Measurements from ENCODE around the gene SYNRG. TPM values are rescaled to one million over a fixed set of nuclear protein-coding genes. Genes with fewer than 3 reads are reported as not detected.

The SYNRG gene
- total and polyA plus RNA-seq, 2 of the 13 experiments (the other 11 are each of a cell fraction or from before 2014, with no cell fraction given) = 7.3 to 8.7 TPM

DNA sequence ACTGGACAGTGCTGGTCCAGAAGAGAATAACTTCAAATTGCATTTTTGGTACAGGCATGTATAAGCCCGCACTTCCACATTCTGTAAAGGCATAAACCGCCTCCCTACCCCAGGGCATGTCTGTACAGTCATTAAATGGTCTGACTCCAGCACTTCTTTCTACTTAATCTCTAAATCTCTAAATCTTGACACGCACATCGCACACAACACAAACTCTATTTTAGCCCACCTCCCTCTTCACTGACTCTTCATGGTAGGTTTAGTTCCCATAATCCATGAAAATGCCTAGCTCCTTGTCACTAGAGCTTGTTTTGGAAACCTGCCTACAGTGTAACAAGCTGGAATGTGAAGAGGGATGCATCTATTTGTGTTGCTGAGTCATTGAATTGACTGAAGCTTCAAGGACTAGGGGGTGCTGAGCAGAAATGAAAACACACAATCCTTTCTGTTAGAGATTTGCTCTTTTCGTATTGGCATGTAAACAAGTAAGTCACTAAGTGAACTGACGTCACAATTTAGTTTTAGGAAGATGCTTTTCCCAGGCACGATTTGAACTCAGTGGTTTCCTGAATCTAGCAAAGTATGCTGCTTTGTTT, 121.1 kb downstream of the SYNRG start (continued):
- TF ChIP-seq ZNF225 (CRISPR knock-in tag; IDR thresholded peaks at IDR 0.05) (no peak), HNF4A (CRISPR knock-in tag; IDR thresholded peaks at IDR 0.05) (no peak), BHLHE40 (IDR thresholded peaks at IDR 0.05; ENCODE audit: low read length) (no peak), ZNF451 (CRISPR knock-in tag; IDR thresholded peaks at IDR 0.05) (no peak), PAF1 (CRISPR knock-in tag; IDR thresholded peaks at IDR 0.05) (no peak), SALL1 (CRISPR knock-in tag; IDR thresholded peaks at IDR 0.05) (peak; percentile 14; the same call in 1 of the 2 replicates), FOXJ3 (CRISPR knock-in tag; IDR thresholded peaks at IDR 0.05; ENCODE audit: borderline replicate concordance) (peak; percentile 13; the same call in 1 of the 2 replicates), FOXK1 (CRISPR knock-in tag; IDR thresholded peaks at IDR 0.05; ENCODE audit: borderline replicate concordance, low read depth) (peak; percentile 83; the same call in 1 of the 2 replicates), ZNF761 (CRISPR knock-in tag; conservative IDR thresholded peaks at IDR 0.05) (no peak), RBM22 (optimal IDR thresholded peaks at IDR 0.05; ENCODE audit: low read length) (no peak), ETV5 (CRISPR knock-in tag; IDR thresholded peaks at IDR 0.05; ENCODE audit: borderline replicate concordance) (peak; percentile 48; the same call in 1 of the 2 replicates), NFYC (CRISPR knock-in tag; IDR thresholded peaks at IDR 0.05) (no peak), ARID2 (CRISPR knock-in tag; IDR thresholded peaks at IDR 0.05; ENCODE audit: borderline replicate concordance) (no peak), HHEX (CRISPR knock-in tag; IDR thresholded peaks at IDR 0.05) (peak; percentile 48; the same call in 1 of the 2 replicates), PHF5A (CRISPR knock-in tag; IDR thresholded peaks at IDR 0.05; ENCODE audit: low read depth, unreplicated experiment) (peak; percentile 81), ZNF720 (CRISPR knock-in tag; IDR thresholded peaks at IDR 0.05) (no peak), SYNCRIP (IDR thresholded peaks at IDR 0.05; ENCODE audit: insufficient read depth, low read depth, low read length) (no peak)
- TF ChIP-seq, protein P1, sequence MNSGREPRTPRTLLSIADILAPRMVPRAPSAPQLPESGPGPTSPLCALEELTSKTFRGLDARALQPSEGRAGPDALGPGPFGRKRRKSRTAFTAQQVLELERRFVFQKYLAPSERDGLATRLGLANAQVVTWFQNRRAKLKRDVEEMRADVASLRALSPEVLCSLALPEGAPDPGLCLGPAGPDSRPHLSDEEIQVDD (CRISPR knock-in tag; IDR thresholded peaks at IDR 0.05; ENCODE audit: borderline replicate concordance) = no peak
- TF ChIP-seq, protein P2, sequence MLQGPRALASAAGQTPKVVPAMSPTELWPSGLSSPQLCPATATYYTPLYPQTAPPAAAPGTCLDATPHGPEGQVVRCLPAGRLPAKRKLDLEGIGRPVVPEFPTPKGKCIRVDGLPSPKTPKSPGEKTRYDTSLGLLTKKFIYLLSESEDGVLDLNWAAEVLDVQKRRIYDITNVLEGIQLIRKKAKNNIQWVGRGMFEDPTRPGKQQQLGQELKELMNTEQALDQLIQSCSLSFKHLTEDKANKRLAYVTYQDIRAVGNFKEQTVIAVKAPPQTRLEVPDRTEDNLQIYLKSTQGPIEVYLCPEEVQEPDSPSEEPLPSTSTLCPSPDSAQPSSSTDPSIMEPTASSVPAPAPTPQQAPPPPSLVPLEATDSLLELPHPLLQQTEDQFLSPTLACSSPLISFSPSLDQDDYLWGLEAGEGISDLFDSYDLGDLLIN (CRISPR knock-in tag; IDR thresholded peaks at IDR 0.05; ENCODE audit: borderline replicate concordance) = no peak
- TF ChIP-seq, protein P3, sequence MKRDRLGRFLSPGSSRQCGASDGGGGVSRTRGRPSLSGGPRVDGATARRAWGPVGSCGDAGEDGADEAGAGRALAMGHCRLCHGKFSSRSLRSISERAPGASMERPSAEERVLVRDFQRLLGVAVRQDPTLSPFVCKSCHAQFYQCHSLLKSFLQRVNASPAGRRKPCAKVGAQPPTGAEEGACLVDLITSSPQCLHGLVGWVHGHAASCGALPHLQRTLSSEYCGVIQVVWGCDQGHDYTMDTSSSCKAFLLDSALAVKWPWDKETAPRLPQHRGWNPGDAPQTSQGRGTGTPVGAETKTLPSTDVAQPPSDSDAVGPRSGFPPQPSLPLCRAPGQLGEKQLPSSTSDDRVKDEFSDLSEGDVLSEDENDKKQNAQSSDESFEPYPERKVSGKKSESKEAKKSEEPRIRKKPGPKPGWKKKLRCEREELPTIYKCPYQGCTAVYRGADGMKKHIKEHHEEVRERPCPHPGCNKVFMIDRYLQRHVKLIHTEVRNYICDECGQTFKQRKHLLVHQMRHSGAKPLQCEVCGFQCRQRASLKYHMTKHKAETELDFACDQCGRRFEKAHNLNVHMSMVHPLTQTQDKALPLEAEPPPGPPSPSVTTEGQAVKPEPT (CRISPR knock-in tag; IDR thresholded peaks at IDR 0.05; ENCODE audit: low read depth) = no peak
- TF ChIP-seq, protein P4, sequence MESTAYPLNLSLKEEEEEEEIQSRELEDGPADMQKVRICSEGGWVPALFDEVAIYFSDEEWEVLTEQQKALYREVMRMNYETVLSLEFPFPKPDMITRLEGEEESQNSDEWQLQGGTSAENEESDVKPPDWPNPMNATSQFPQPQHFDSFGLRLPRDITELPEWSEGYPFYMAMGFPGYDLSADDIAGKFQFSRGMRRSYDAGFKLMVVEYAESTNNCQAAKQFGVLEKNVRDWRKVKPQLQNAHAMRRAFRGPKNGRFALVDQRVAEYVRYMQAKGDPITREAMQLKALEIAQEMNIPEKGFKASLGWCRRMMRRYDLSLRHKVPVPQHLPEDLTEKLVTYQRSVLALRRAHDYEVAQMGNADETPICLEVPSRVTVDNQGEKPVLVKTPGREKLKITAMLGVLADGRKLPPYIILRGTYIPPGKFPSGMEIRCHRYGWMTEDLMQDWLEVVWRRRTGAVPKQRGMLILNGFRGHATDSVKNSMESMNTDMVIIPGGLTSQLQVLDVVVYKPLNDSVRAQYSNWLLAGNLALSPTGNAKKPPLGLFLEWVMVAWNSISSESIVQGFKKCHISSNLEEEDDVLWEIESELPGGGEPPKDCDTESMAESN (CRISPR knock-in tag; conservative IDR thresholded peaks at IDR 0.05) = 0 out of 2 replicates have a peak, but pooled peaks have one; percentile 0
- TF ChIP-seq, protein P5, sequence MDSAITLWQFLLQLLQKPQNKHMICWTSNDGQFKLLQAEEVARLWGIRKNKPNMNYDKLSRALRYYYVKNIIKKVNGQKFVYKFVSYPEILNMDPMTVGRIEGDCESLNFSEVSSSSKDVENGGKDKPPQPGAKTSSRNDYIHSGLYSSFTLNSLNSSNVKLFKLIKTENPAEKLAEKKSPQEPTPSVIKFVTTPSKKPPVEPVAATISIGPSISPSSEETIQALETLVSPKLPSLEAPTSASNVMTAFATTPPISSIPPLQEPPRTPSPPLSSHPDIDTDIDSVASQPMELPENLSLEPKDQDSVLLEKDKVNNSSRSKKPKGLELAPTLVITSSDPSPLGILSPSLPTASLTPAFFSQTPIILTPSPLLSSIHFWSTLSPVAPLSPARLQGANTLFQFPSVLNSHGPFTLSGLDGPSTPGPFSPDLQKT (CRISPR knock-in tag; IDR thresholded peaks at IDR 0.05; ENCODE audit: borderline replicate concordance) = no peak
- TF ChIP-seq, protein P6, sequence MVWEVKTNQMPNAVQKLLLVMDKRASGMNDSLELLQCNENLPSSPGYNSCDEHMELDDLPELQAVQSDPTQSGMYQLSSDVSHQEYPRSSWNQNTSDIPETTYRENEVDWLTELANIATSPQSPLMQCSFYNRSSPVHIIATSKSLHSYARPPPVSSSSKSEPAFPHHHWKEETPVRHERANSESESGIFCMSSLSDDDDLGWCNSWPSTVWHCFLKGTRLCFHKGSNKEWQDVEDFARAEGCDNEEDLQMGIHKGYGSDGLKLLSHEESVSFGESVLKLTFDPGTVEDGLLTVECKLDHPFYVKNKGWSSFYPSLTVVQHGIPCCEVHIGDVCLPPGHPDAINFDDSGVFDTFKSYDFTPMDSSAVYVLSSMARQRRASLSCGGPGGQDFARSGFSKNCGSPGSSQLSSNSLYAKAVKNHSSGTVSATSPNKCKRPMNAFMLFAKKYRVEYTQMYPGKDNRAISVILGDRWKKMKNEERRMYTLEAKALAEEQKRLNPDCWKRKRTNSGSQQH (CRISPR knock-in tag; IDR thresholded peaks at IDR 0.05; ENCODE audit: low read depth) = 0 out of 2 replicates have a peak, but pooled peaks have one; percentile 53

All from HepG2 (cell line).